ENCODE measurements around the gene CD7. TPM values are rescaled to one million over a fixed set of nuclear protein-coding genes. Genes with fewer than 3 reads are reported as not detected.

The CD7 gene
- total and polyA plus RNA-seq, 9 of the 15 experiments (the other 6 are each of a cell fraction or from before 2014, with no cell fraction given), result 0.21 to 0.35 TPM; not detected in 7

GRCh38 chr17:82338858-82339633 lies 21.6 kb upstream of the CD7 start (continued):
- no peak for TF ChIP-seq ZNF274 (IDR thresholded peaks at IDR 0.05; ENCODE audit: borderline replicate concordance, low read depth, low read length)
- TF ChIP-seq MGA (IDR thresholded peaks at IDR 0.05), result peak; percentile 86
- 0 out of 2 replicates have a peak, but pooled peaks have one; percentile 33 for TF ChIP-seq ZFP1 (CRISPR knock-in tag; IDR thresholded peaks at IDR 0.05)
- peak; percentile 60; the same call in 1 of the 2 replicates for TF ChIP-seq ZEB2 (IDR thresholded peaks at IDR 0.05)
- peak; percentile 16; the same call in 1 of the 2 replicates for TF ChIP-seq MTA2 (IDR thresholded peaks at IDR 0.05; ENCODE audit: low read depth)
- TF ChIP-seq E2F6 (IDR thresholded peaks at IDR 0.05; ENCODE audit: borderline replicate concordance in 1 of 2, extremely low read depth in 1 of 2, insufficient read depth in 1 of 2, insufficient read length in 1 of 2, low read depth in 1 of 2, low read length in 1 of 2, poor library complexity in 1 of 2, severe bottlenecking in 1 of 2), result peak; percentile 54 to 59
- TF ChIP-seq CUX1 (CRISPR knock-in tag; IDR thresholded peaks at IDR 0.05), result peak; percentile 60; the same call in 1 of the 2 replicates

Data from K562 (cell line).